Inflammatory macrophage treated with lipopolysaccharide for 4 hours (primary cell): ENCODE data around the gene KCNK17.

Experiments used
- DNase-seq: peaks from one replicate; pipeline ENCODE4 v3.0.0-alpha.2; 2020

The KCNK17 gene

GRCh38 chr6:39314273-39314795, at the start of gene KCNK17:
TSS of gene KCNK17 (minus strand) at chr6:39314419. CDS start at chr6:39314320, 99 bp downstream.
- DNase-seq = no peak

- no peak for DNase-seq
These were observed 49.1 kb upstream of the KCNK17 start for GRCh38 chr6:39363280-39363679.

- DNase-seq = no peak
These were observed 48.3 kb upstream of the KCNK17 start for GRCh38 chr6:39362487-39362865.

GRCh38 chr6:39361657-39362486, 47.7 kb upstream of the KCNK17 start:
- peak; percentile 54 for DNase-seq

GRCh38 chr6:39360378-39360777, 46.2 kb upstream of the KCNK17 start:
- no peak for DNase-seq

GRCh38 chr6:39357998-39358686, 43.9 kb upstream of the KCNK17 start:
- no peak for DNase-seq

- DNase-seq = no peak
These were observed 39.6 kb upstream of the KCNK17 start for GRCh38 chr6:39353698-39354315.

GRCh38 chr6:39350723-39351505, 36.7 kb upstream of the KCNK17 start:
- DNase-seq = no peak

- DNase-seq = no peak
These were observed 34.5 kb upstream of the KCNK17 start for GRCh38 chr6:39348740-39349139.

- peak; percentile 49 for DNase-seq
These were observed 33.8 kb upstream of the KCNK17 start for GRCh38 chr6:39347906-39348585.

GRCh38 chr6:39347206-39347605, 33.0 kb upstream of the KCNK17 start:
- DNase-seq = no peak

GRCh38 chr6:39344821-39345280, 30.6 kb upstream of the KCNK17 start:
- no peak for DNase-seq

- DNase-seq = no peak
These were observed 29.2 kb upstream of the KCNK17 start for GRCh38 chr6:39343396-39343870.

- no peak for DNase-seq
These were observed 28.6 kb upstream of the KCNK17 start for GRCh38 chr6:39342692-39343395.

GRCh38 chr6:39341937-39342336, 27.7 kb upstream of the KCNK17 start:
- DNase-seq = peak; percentile 16

- DNase-seq = no peak
These were observed 27.1 kb upstream of the KCNK17 start for GRCh38 chr6:39341352-39341751.

- no peak for DNase-seq
These were observed 25.8 kb upstream of the KCNK17 start for GRCh38 chr6:39339868-39340550.

- DNase-seq = no peak
These were observed 25.1 kb upstream of the KCNK17 start for GRCh38 chr6:39339096-39339867.

- peak; percentile 11 for DNase-seq
These were observed 24.2 kb upstream of the KCNK17 start for GRCh38 chr6:39338397-39338796.
